Right lobe of liver (tissue), 4 donors: Measurements from ENCODE around the gene FDCSP.

Experiments
- CTCF ChIP-seq, 4 donors: fragments of 200-600 bp in 3 of 4; fragments of 450-650 bp in 1 of 4; IDR thresholded peaks; one replicate each; pipeline versions ENCODE4 v1.5.1 to v1.8.0; 2016 to 2022; ENCODE audit warnings: antibody characterized with exemption in 4 of 4, mild to moderate bottlenecking in 2 of 4
- POLR2A ChIP-seq: fragments of 450-650 bp; IDR thresholded peaks from one replicate; pipeline ENCODE4 v1.6.1; 2017; ENCODE audit warnings: antibody characterized with exemption, mild to moderate bottlenecking
- donor health status: DM: no; HTN: no; CAD: no.
- donor health status: DM: no; HTN: no; CAD: no.
- donor health status: DM: no; HTN: yes; CAD: no.

GRCh38 chr4:70179811-70180210 lies 46.1 kb upstream of the FDCSP start:
- TF ChIP-seq CTCF (IDR thresholded peaks at IDR 0.05) (no peak), POLR2A (no peak)
